Hematopoietic multipotent progenitor cell treated with erythropoietin and hydrocortisone succinate and interleukin-3 and kit ligand, for 4 days (in vitro differentiated cells): ENCODE measurements around the gene OR8H3.
A peak's percentile ranks its signal among the peaks of the same experiment; 100 is the strongest.
"Not testable (repeated sequence)": the region's sequence is repeated elsewhere in the genome, so short reads cannot be mapped to it uniquely, and the experiment has no call there.

ENCODE experiments used
- DNase-seq: peaks from one replicate; pipeline ENCODE4 v3.0.0-alpha.2; 2015

OR8H3 gene, protein sequence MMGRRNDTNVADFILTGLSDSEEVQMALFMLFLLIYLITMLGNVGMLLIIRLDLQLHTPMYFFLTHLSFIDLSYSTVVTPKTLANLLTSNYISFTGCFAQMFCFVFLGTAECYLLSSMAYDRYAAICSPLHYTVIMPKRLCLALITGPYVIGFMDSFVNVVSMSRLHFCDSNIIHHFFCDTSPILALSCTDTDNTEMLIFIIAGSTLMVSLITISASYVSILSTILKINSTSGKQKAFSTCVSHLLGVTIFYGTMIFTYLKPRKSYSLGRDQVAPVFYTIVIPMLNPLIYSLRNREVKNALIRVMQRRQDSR

GRCh38 chr11:56122073-56122472 is at the start of gene OR8H3:
TSS of gene OR8H3 (plus strand) at chr11:56122373. CDS start at chr11:56122373, 0 bp downstream.
- no peak for DNase-seq

GRCh38 chr11:56089697-56090096 is 32.5 kb upstream of the OR8H3 start:
- peak; percentile 0 for DNase-seq

- no peak for DNase-seq
Observed at GRCh38 chr11:56093008-56093407, 29.2 kb upstream of the OR8H3 start, which contains the start of gene OR8I2. TSS of gene OR8I2 (plus strand) at chr11:56093308. CDS start at chr11:56093308, 0 bp downstream.

GRCh38 chr11:56103210-56103737 is 18.9 kb upstream of the OR8H3 start, which contains the start of gene OR8H2:
TSS of gene OR8H2 (plus strand) at chr11:56103687. CDS start at chr11:56105043, 1,356 bp downstream.
- DNase-seq = no peak

DNA sequence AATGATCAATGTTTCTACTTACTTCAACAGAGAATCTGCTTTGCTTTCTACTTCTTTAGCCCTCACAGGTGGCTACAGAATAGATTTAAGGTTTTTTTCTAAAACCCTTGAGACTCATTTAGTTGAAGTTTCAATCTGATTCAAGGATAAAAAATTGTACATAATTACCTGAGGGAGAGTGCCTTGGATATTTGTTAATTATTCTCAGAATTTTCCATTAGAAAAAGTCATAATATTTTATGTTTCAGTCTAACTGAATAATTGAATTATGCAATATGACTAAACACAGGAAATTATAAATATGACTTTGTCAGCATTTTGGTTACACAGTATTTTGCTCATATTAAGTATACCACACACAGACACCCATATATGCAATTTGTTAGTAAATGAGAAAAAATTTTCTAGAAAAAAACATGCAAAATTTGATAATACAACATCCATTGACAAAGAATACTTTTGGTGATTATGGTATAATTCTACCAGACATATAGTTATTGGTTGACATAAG is 18.0 kb downstream of the OR8H3 start, which contains the start of gene OR8J3:
Gene OR8J3, minus strand, starts transcription at position 51 of the 511 bp plus-strand sequence. CDS start 2,483 bp downstream, outside the sequence.
- DNase-seq = no peak

DNA sequence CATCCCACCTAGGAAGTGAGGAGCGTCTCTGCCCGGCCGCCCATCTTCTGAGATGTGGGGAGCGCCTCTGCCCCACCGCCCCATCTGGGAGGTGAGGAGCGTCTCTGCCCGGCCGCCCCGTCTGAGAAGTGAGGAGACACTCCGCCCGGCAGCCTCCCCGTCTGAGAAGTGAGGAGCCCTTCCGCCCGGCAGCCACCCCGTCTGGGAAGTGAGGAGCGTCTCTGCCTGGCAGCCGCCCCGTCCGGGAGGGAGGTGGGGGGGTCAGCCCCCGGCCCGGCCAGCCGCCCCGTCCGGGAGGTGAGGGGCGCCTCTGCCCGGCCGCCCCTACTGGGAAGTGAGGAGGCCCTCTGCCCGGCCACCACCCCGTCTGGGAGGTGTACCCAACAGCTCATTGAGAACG is 21.5 kb downstream of the OR8H3 start:
- not testable (repeated sequence) for DNase-seq

DNA sequence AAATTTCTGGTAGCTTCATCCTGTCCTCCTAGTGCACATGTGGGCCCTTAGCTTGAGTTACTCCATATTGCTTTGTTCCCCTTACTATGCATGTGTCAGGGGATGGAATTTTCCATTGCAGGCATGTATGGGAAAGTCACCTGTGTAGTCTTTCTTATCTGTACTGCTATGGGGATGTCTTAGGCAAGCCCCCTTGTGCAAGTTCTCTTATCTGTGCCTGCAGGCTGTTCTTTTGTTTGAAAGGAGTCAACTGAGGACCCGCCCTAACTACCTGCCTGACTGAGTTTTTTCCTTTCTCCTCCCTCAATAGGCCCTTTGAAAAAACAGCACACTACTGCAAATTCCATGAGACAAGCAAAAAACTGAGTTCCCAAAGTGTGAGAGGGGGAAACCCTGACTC is 29.2 kb downstream of the OR8H3 start:
- DNase-seq = no peak

DNA sequence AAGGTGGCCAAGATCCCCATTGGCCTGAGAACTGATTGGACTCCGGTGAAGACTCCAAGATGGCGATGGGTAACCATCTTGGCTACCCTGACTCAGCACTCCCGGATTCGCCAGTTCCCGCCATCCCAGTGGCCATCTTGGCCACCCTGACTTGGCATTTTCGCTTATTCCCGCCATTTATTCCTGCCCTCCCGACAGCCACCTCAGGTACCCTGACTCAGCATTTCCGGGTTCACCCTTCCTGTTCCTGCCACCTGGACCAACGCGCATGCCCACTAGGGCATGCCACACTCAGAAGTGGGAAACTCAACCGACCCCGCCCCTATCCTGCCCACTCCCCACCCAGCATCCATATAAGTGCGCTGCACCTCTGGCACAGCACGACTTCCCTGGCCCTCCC is 30.2 kb downstream of the OR8H3 start:
- DNase-seq = no peak

DNA sequence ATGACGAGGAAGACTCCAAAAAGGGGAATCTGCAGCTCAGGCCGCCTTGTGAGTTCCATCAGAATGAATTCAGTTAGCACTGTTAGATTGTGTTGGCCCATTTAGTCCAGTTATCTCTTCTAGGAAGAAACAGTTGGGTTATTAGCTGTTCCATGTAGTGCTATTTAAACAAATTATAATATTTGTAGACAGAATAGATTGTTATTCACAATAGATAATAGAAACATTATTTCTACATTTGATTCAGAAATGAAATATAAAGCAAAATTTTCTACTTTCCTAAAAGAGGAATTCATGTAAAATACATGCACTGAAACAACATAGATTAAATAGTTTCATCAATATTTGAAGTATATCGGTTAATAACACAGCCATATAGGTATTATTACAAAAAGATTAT is 38.0 kb downstream of the OR8H3 start, which contains the start of gene OR8K5:
Gene OR8K5, minus strand, starts transcription at position 101 of the 400 bp plus-strand sequence. Its CDS starts 0 bp downstream, at position 101.
- DNase-seq = no peak

GRCh38 chr11:56163804-56164203 is 41.6 kb downstream of the OR8H3 start:
- no peak for DNase-seq

DNA sequence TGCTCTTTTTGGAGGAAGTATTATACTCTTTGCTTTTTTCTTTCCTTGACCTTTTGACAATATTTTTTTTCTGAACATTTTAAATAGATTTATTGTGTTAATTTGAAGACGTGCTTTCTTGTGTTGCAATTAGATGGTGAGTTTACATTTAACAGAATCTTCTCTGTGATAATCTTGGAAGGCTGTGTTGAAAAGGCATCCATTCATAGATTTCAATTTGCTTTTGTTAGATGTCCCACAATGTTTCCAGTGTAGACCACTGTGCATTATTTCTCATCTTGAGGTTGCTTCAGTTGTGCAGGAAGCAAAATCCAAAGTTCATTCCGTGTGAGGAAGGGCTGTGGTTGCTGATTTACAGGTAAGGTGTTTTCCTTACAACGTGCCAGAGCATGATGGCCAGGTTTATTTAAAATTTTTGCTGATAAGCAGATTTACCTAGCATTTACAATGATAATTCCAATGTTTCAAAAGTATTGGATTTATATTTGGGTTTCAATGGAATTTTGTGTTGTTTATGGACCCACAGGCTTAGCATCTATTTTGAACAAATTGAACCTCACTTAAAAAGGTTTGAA is 50.2 kb downstream of the OR8H3 start:
- DNase-seq = no peak
